HPDE6-E6E7 (cell line): ENCODE data around the gene NME4.

Source experiments
- DNase-seq: peaks from one replicate; pipeline ENCODE4 v3.0.0; 2011; ENCODE audit warnings: missing footprints; ENCODE audit errors: extremely low spot score

NME4 gene

DNA sequence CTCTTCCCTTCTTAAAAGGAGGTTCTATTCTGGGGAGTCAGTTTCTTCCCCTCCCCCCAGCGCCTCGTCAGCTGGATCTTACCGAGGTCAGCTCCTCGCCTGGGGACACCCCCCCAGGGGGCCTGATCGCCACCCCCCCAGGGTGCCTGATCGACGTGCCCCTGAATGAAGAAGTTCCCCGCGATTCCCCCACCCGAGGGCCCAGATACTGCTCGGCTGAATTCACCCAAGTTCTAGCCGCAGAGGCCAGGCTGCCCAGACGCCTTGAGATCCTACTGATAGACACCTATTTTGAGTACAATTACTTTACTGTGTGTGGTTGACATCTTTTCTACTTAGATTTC lies 29.9 kb downstream of the NME4 start:
- DNase-seq = no peak

DNA sequence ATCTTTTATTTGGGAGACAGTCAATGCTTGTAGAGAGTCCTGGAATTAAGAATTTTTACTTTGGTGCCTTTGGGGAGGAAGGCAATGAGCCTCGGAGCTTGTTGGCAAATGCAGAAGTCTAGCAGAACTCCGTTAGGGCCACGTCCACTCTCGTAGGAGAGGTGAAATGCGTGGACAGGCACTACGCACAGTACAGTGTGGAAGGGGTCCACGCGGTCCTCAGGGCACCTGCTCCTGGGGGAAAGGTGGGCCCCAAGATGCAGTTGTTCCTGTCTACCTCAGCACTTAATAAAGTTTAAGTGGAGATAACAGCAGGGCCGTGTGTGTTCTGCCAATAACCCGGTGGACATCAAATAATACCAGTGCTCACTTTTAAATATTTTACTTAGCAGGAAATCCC lies 30.3 kb downstream of the NME4 start:
- no peak for DNase-seq

- DNase-seq = no peak
Measured at GRCh38 chr16:430904-431303, 33.9 kb downstream of the NME4 start.

GRCh38 chr16:440627-441026 lies 43.6 kb downstream of the NME4 start:
- DNase-seq = no peak

- DNase-seq = no peak
Measured at GRCh38 chr16:441447-441846, 44.4 kb downstream of the NME4 start.

DNA sequence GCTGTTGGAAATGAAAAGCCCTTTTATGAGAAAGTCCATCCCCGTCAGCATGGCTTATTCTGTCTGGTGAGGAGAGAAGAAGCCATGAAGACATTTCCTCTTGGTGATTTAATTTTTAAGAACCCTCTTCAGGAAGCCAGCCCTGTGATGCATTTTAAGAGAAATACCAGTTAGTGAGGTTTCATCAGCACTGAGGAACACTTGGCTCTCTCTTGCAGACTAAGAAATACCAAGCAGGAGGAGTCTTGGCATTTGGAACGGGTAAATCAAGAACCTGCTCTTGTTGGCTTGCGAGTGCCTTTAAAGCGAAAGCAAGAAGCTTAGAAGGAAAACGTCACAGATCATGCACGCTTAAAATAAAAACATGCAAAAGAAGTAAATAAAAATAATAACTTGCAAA lies 46.0 kb downstream of the NME4 start:
- no peak for DNase-seq

DNA sequence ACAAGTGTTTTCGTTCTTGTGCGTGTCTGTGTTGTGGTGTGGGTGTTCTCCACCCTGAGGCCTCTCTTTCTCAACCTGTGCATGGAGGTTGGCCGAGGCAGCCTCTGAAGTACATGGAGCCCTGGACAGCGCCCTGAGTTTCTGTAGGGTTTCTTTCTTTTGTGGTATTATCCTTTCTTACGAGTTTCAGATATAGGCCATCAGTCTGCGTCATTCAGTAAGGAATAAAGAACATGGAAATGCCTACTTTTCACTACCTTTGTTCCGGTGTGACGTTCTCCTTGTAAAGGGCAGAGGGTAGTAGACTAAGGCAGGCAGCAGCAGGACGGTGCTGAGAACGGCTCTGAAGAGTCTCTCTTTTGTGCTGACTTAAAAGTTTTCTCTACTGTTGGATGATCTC lies 47.0 kb downstream of the NME4 start:
- DNase-seq = no peak

DNA sequence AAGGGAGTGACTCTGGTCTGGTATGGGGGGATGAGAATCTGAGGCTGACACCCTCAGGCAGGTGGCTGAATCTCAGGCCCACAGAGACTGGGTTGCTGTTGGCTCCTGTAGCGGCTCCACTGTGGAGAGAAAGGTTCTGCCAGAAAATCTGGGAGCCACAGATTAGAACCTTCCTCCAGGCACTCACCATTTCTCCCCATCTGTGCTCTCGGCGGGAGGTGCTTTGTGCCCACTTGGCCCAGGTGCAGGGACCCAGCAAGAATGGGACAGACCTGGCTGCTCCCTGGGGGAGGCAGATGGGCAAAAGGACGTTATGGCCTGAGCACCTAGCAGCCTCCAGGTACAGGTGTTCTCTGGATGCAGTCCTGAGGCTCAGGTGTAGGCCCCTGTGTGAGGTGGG lies 48.6 kb downstream of the NME4 start:
- DNase-seq = no peak
